22Rv1 (cell line): ENCODE measurements around the gene SRSF7.

ENCODE experiments used
- CTCF ChIP-seq: fragments of 450-650 bp; IDR thresholded peaks from 2 replicates; pipeline ENCODE4 v1.5.1; 2017; ENCODE audit warnings: mild to moderate bottlenecking
- ZFX ChIP-seq: fragments of 450-650 bp; IDR thresholded peaks from 2 replicates; pipeline ENCODE4 v1.6.1; 2017; ENCODE audit warnings: antibody characterized with exemption, borderline replicate concordance

DNA sequence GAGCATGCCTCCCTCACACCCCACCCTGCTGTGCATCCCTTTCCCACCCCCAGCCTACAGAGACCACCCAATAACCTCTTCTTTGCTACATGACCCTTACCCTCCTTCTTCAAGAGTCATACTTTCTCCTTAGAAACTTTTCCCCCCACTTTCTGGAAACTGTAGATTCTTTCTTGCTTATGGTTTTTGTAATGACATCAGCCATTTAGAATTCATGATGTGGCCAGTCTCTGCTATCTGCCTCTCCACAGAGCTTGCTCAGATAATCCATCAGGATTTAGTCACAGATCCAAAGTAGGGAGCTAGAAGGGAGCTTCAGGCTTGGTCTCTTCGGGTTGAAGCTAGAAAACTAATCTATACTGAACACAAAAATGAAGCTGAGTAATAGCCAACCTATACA, 48.7 kb downstream of the SRSF7 start:
- no peak for TF ChIP-seq CTCF
- TF ChIP-seq ZFX: no peak
